ENCODE data around the gene PCBP3.

GRCh38 chr21:45910155-45910547 is 266.6 kb downstream of the PCBP3 start:
- no peak for TF ChIP-seq CTCF (conservative IDR thresholded peaks at IDR 0.05)
- TF ChIP-seq ZFX (IDR thresholded peaks at IDR 0.05), result no peak

All from C4-2B (cell line).